Nephron progenitor cell (in vitro differentiated cells): Measurements from ENCODE around the gene SGMS1.
A peak's percentile ranks its signal among the peaks of the same experiment; 100 is the strongest.

Experiments used
- DNase-seq: peaks from one replicate; pipeline ENCODE4 v3.0.0; 2021
- H3K27ac Mint-ChIP-seq: 2 replicates; pipeline ENCODE4 v1.8.0; 2021; ENCODE audit warnings: mild to moderate bottlenecking, moderate library complexity, mixed read lengths
- H3K27me3 Mint-ChIP-seq: 2 replicates; pipeline ENCODE4 v1.8.0; 2021; ENCODE audit warnings: mild to moderate bottlenecking, low read depth, mixed read lengths; ENCODE audit not compliant: poor library complexity
- H3K36me3 Mint-ChIP-seq: 2 replicates; pipeline ENCODE4 v1.8.0; 2021; ENCODE audit warnings: low read depth, mixed read lengths
- H3K4me1 Mint-ChIP-seq: 2 replicates; pipeline ENCODE4 v1.8.0; 2021; ENCODE audit warnings: mixed read lengths
- H3K4me3 Mint-ChIP-seq: 2 replicates; pipeline ENCODE4 v1.8.0; 2021; ENCODE audit warnings: mild to moderate bottlenecking, moderate library complexity, mixed read lengths
- H3K9me3 Mint-ChIP-seq: 2 replicates; pipeline ENCODE4 v1.8.0; 2021; ENCODE audit warnings: mild to moderate bottlenecking, moderate library complexity, mixed read lengths
- TF ChIP-seq, protein P1 (sequence below): fragments of 200-600 bp; sonication (generic); IDR thresholded peaks from 2 replicates; pipeline ENCODE4 v1.5.0; 2021; ENCODE audit warnings: antibody characterized with exemption

The SGMS1 gene

DNA sequence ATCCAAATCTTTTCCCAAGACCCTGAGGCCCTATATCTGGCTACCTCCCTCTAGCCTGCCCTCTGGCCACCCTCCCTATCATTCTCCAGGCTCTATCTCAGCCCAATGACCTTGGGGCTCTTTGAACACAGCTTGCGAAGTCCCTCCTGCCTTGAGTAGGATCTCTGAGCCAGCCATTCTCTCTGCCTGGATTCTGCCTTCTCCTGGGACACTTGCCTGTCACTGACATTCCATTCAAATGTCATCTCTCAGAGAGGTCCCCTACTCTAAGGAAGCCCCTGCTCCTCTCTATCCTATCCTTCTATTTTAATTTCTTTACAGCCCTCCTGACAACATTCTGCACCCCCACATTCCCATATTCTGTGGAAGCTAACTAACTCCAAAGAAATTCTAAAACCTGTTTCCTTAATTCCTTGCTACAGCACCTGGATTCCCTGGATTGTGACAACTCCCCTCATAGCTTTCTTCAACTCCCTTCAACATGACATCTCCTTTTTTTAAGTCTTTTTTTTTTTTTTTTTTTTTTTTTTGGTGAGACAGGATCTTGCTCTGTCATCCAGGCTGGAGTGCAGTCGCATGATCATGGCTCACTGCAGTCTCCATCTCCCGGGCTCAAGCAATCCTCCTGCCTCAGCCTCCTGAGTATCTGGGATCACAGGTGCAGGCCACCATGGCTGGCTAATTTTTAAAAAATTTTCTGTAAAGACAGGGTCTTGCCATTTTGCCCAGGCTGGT is 291.5 kb downstream of the SGMS1 start:
- DNase-seq = no peak
- no peak overlapping the region for H3K4me3 Mint-ChIP-seq
- H3K27ac Mint-ChIP-seq = no peak overlapping the region
- TF ChIP-seq, protein P1, sequence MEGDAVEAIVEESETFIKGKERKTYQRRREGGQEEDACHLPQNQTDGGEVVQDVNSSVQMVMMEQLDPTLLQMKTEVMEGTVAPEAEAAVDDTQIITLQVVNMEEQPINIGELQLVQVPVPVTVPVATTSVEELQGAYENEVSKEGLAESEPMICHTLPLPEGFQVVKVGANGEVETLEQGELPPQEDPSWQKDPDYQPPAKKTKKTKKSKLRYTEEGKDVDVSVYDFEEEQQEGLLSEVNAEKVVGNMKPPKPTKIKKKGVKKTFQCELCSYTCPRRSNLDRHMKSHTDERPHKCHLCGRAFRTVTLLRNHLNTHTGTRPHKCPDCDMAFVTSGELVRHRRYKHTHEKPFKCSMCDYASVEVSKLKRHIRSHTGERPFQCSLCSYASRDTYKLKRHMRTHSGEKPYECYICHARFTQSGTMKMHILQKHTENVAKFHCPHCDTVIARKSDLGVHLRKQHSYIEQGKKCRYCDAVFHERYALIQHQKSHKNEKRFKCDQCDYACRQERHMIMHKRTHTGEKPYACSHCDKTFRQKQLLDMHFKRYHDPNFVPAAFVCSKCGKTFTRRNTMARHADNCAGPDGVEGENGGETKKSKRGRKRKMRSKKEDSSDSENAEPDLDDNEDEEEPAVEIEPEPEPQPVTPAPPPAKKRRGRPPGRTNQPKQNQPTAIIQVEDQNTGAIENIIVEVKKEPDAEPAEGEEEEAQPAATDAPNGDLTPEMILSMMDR = no peak
- no peaks in the 10 kb centered on the region for H3K36me3 Mint-ChIP-seq
- no peaks in the 10 kb centered on the region for H3K27me3 Mint-ChIP-seq
- H3K9me3 Mint-ChIP-seq = no peaks in the 10 kb centered on the region
- H3K4me1 Mint-ChIP-seq = no peaks in the 10 kb centered on the region

DNA sequence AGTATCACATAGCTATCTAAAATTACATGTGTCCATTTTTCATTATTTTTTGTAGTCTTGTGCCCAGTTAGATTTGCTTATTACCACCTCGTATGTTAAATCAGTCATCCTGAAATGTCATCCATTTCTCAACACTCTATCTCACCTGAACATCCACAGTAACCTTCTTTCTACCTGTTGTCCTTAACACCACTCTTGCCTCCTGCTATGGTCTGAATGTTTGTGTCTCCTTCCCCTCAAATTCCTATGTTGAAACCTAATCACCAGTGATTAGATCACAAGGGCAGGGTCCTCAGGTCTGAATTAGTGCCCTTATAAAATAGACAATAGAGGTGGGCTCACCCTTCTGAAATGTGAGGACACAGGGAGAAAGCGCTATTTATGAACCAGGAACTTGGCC is 292.3 kb downstream of the SGMS1 start:
- no peaks in the 10 kb centered on the region for H3K9me3 Mint-ChIP-seq
- TF ChIP-seq, protein P1 = no peak
- H3K36me3 Mint-ChIP-seq = no peaks in the 10 kb centered on the region
- no peaks in the 10 kb centered on the region for H3K4me1 Mint-ChIP-seq
- no peak overlapping the region for H3K4me3 Mint-ChIP-seq
- no peak for DNase-seq
- H3K27me3 Mint-ChIP-seq = no peaks in the 10 kb centered on the region
- H3K27ac Mint-ChIP-seq = peak overlapping the region; percentile 1

DNA sequence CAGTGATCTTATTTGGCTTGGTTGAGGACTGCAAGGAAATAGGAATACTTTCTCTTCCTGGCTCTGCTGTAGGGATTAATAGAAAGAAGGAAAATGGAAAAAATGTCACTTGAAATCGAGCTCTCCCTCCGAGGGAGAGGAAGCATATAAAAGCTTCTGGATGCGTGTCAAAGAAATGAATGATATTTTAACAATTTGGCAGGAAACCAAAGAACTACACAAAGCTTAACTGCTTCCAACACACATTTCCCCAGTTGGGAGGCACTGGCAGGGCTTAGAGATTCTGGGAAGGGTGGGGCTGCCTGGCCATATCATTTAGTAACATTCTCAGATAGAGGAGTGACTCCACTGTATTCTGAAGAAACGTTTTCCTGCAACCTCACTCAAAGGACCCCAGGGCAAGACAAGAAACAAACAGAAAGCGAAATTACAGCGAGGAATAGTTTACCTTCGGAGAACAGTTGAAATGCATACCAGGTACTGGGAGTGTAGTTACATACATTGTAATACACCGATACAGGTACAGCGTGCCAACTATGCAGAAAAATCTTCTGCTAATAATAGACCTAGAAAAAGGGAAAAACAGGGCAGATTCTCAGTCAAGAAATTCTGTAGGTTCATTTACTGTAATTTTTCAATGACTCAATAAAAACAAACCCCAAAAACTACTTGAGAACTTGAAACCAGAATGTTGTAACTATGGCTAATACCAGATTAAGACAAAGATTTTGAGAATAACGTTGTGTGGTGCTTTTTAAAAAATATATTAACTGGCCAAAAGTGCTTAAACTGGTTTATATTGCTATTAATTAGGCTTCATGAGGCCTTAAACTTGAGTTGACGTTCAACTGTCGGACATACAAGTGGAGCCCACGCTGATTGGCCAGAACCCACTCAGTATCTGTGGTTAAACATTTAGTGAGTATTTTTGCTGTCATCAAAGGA is 296.7 kb downstream of the SGMS1 start:
- H3K36me3 Mint-ChIP-seq = no peaks in the 10 kb centered on the region
- H3K4me1 Mint-ChIP-seq = no peaks in the 10 kb centered on the region
- TF ChIP-seq, protein P1 = no peak
- H3K27ac Mint-ChIP-seq = no peak overlapping the region
- no peaks in the 10 kb centered on the region for H3K27me3 Mint-ChIP-seq
- no peak for DNase-seq
- H3K9me3 Mint-ChIP-seq = no peaks in the 10 kb centered on the region
- H3K4me3 Mint-ChIP-seq = no peak overlapping the region

DNA sequence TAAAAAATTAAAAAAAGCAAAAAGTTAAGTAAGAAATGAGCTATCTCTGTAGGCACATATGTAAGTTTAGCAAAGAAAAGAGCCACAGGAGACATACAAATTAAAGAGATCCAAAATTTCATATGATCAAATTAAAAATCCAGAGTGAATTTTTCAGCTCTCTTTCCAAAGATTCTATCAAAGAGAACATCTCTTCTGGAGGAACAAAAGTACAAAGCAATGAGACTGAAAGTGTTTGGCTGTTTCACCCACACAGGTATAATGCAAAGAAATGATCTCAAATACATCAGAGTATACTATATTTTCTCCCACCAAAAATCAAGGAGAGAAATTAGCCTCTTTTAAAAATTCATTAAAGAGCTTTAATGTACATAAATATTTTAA is 297.6 kb downstream of the SGMS1 start:
- H3K27ac Mint-ChIP-seq = no peak overlapping the region
- H3K9me3 Mint-ChIP-seq = no peaks in the 10 kb centered on the region
- TF ChIP-seq, protein P1 = no peak
- H3K27me3 Mint-ChIP-seq = no peaks in the 10 kb centered on the region
- no peaks in the 10 kb centered on the region for H3K4me1 Mint-ChIP-seq
- H3K36me3 Mint-ChIP-seq = no peaks in the 10 kb centered on the region
- no peak overlapping the region for H3K4me3 Mint-ChIP-seq
- no peak for DNase-seq

DNA sequence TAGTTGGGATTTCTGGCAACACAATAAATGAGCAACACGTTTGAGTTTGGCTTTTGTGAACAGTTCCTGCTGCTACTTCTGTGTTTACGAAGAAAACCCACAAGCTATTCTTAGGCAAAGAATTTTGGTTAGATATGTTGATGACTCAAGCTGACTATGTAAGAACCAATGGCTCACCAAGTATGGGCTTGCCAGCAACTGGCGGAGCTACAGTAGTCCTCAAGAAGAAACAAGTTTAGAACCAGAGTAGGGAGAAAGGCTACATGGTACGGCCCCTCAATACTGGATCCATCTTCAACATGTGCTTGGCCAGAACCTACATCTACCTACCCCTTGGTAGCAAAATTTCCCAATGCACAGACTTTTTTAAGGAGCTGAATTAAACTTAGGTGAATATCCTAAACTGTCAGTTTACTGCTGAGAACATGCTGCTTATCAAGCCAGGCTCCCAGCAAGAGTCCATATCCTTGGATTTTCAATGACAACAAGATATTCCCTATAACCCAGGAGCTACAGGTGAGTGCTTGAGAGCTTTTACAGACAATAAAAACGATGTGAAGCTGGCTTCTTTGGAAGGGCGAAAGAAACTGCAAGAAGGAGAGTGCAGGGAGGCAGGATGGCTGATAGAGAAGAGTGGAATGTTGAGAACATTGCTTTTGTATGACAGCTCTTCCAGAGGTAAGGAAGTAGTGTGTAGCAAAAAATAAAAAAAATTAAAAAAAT is 298.1 kb downstream of the SGMS1 start:
- no peak overlapping the region for H3K4me3 Mint-ChIP-seq
- no peaks in the 10 kb centered on the region for H3K9me3 Mint-ChIP-seq
- TF ChIP-seq, protein P1 = no peak
- H3K27ac Mint-ChIP-seq = no peak overlapping the region
- no peaks in the 10 kb centered on the region for H3K36me3 Mint-ChIP-seq
- H3K27me3 Mint-ChIP-seq = no peaks in the 10 kb centered on the region
- no peaks in the 10 kb centered on the region for H3K4me1 Mint-ChIP-seq
- no peak for DNase-seq
